Endothelial cell of umbilical vein (primary cell): ENCODE data around the gene TSFM. TPM values are rescaled to one million over a fixed set of nuclear protein-coding genes. Genes with fewer than 3 reads are reported as not detected.

ENCODE experiments used
- BruUV-seq: library from RNA; stranded (reverse); fragments of 400-500 nt; replicated peaks from 2 replicates; lab custom pipeline; 2021; lab: Mats Ljungman, UMichigan
- CTCF ChIA-PET: fragments of 300-600, 350-600 bp; sonication (Branson Sonifier 250); formaldehyde crosslinking; loops from one replicate; lab custom pipeline; 2021; ENCODE audit warnings: antibody characterized with exemption, inconsistent platforms; lab: Charles Lee
- POLR2A ChIA-PET: fragments of 300-600, 350-600 bp; sonication (Branson Sonifier 250); formaldehyde crosslinking; loops from one replicate; lab custom pipeline; 2021; ENCODE audit warnings: antibody characterized with exemption, inconsistent platforms; lab: Charles Lee
- DNase-seq: peaks from one replicate; pipeline ENCODE4 v3.0.0-alpha.2; 2011; ENCODE audit warnings: low read depth, low spot score
- FAIRE-seq: peaks from 2 replicates; lab custom pipeline; 2011; peaks lifted over from hg19 to GRCh38; lab: Jason Lieb, UNC
- H2AFZ ChIP-seq: 2 replicates; pipeline ENCODE4 v1.6.0; 2012; ENCODE audit warnings: low read depth, low read length, control low read depth, inconsistent platforms
- H3K27ac ChIP-seq: 2 replicates; pipeline ENCODE4 v1.5.1; 2011; ENCODE audit warnings: low read depth, mild to moderate bottlenecking, control low read depth, low read length, moderate library complexity; ENCODE audit not compliant: insufficient read depth
- H3K27me3 ChIP-seq, 2 experiments: 2 replicates each; pipeline versions ENCODE4 v1.6.0 to v1.6.1; 2011; ENCODE audit warnings: low read length in 2 of 2, mixed read lengths in 1 of 2; ENCODE audit not compliant: control insufficient read depth in 2 of 2, insufficient read depth in 2 of 2
- H3K36me3 ChIP-seq, 2 experiments: 2 replicates in 1 of 2; 3 replicates in 1 of 2; pipeline ENCODE4 v1.5.1; 2011; ENCODE audit warnings: low read length in 2 of 2, mild to moderate bottlenecking in 1 of 2, moderate library complexity in 1 of 2; ENCODE audit not compliant: control insufficient read depth in 2 of 2, insufficient read depth in 2 of 2; ENCODE audit errors: extremely low read depth in 1 of 2
- H3K4me1 ChIP-seq: 3 replicates; pipeline ENCODE4 v1.5.1; 2011; ENCODE audit warnings: mild to moderate bottlenecking, low read length; ENCODE audit not compliant: control insufficient read depth, insufficient read depth; ENCODE audit errors: extremely low read depth
- H3K4me2 ChIP-seq: 2 replicates; pipeline ENCODE4 v1.6.1; 2011; ENCODE audit warnings: low read length, control low read depth, mixed read lengths; ENCODE audit not compliant: insufficient read depth
- H3K4me3 ChIP-seq, 3 experiments: fragments of 200-600 bp in 1 of 3; sonication (generic), shearing (Covaris generic) in 1 of 3; replicated peaks in 1 of 3; 2 replicates each; pipeline ENCODE4 v1.5.1; 2011 to 2016; ENCODE audit warnings: control low read depth in 3 of 3, low read length in 3 of 3, mild to moderate bottlenecking in 2 of 3, inconsistent platforms in 1 of 3, low read depth in 1 of 3, moderate library complexity in 1 of 3; ENCODE audit not compliant: insufficient read depth in 1 of 3
- H3K79me2 ChIP-seq: 2 replicates; pipeline ENCODE4 v1.6.0; 2012; ENCODE audit warnings: low read length, inconsistent platforms; ENCODE audit not compliant: control insufficient read depth, insufficient read depth
- H3K9ac ChIP-seq: replicated peaks from 2 replicates; pipeline ENCODE3; 2011; ENCODE audit warnings: low read length, control low read depth; ENCODE audit not compliant: insufficient read depth; ENCODE audit errors: extremely low read depth
- H3K9me1 ChIP-seq: replicated peaks from 3 replicates; pipeline ENCODE4 v1.6.0; 2011; ENCODE audit warnings: mild to moderate bottlenecking, low read length; ENCODE audit not compliant: control insufficient read depth, insufficient read depth; ENCODE audit errors: extremely low read depth
- H3K9me3 ChIP-seq: replicated peaks from 2 replicates; pipeline ENCODE4 v1.5.1; 2012; ENCODE audit warnings: low read length, inconsistent platforms; ENCODE audit not compliant: control insufficient read depth, insufficient read depth
- H4K20me1 ChIP-seq: replicated peaks from 2 replicates; pipeline ENCODE3; 2011; ENCODE audit warnings: mild to moderate bottlenecking, low read length; ENCODE audit not compliant: control insufficient read depth, insufficient read depth; ENCODE audit errors: extremely low read depth
- EZH2 ChIP-seq: IDR thresholded peaks from 2 replicates; pipeline ENCODE4 v1.6.1; 2012; ENCODE audit warnings: borderline replicate concordance, low read depth, mild to moderate bottlenecking, moderate library complexity, low read length, inconsistent platforms; ENCODE audit not compliant: severe bottlenecking
- FOS ChIP-seq: IDR thresholded peaks from 2 replicates; pipeline ENCODE4 v1.6.1; 2011; ENCODE audit warnings: mild to moderate bottlenecking, low read length, moderate library complexity, borderline replicate concordance; ENCODE audit not compliant: insufficient read depth
- GATA2 ChIP-seq: IDR thresholded peaks from 2 replicates; pipeline ENCODE4 v1.7.0; 2011; ENCODE audit warnings: low read depth, mild to moderate bottlenecking, moderate library complexity, mixed read lengths, low read length; ENCODE audit not compliant: insufficient read length, insufficient read depth
- JUN ChIP-seq: IDR thresholded peaks from 2 replicates; pipeline ENCODE4 v1.6.1; 2011; ENCODE audit warnings: borderline replicate concordance, low read depth; ENCODE audit not compliant: insufficient read length, insufficient read depth
- MYC ChIP-seq: IDR thresholded peaks from one replicate; pipeline ENCODE4 v1.6.1; 2011; ENCODE audit warnings: mild to moderate bottlenecking, low read depth, low read length
- POLR2A ChIP-seq: IDR thresholded peaks from 2 replicates; pipeline ENCODE4 v1.6.1; 2012; ENCODE audit warnings: low read depth, mild to moderate bottlenecking, control low read depth, low read length
- POLR2AphosphoS5 ChIP-seq: IDR thresholded peaks from 2 replicates; pipeline ENCODE4 v1.6.1; 2012; ENCODE audit warnings: low read depth, mild to moderate bottlenecking, control low read depth, low read length, moderate library complexity; ENCODE audit not compliant: insufficient read depth
- dilution Hi-C: fragments of 300-500 bp; cut with MboI; formaldehyde crosslinking; loops from one replicate; pipeline ENCODE4 v1.15.0; 2019; ENCODE audit warnings: low sequenced_read_pairs; ENCODE audit not compliant: extremely low pct_ligation_motif_present
- intact Hi-C: fragments of 100-400 bp; cut with micrococcal nuclease; formaldehyde crosslinking; loops from one replicate; pipeline ENCODE4 v1.10.0; 2022
- polyA plus RNA-seq, 4 experiments: library from polyadenylated mRNA; depleted of rRNA in 3 of 4; stranded (reverse) in 3 of 4; unstranded in 1 of 4; fragments of >200 nt; gene quantifications; 2 replicates each; pipeline versions ENCODE4 v1.2.1 to v1.2.3, GENCODE V29; 2011 to 2012; ENCODE audit warnings: missing spikeins in 1 of 4
- total RNA-seq: library from RNA; stranded (reverse); gene quantifications from 2 replicates; pipeline ENCODE4 v1.2.3, GENCODE V29; 2021
- TF ChIP-seq, protein P1 (sequence below), 2 donors: IDR thresholded peaks; 1 replicate in 1 of 2; 2 replicates in 1 of 2; pipeline ENCODE4 v1.5.1; 2011; ENCODE audit warnings: low read length in 2 of 2, mild to moderate bottlenecking in 2 of 2, moderate library complexity in 2 of 2, control low read depth in 1 of 2, inconsistent platforms in 1 of 2, low read depth in 1 of 2; ENCODE audit not compliant: insufficient read depth in 1 of 2; ENCODE audit errors: extremely low read depth in 1 of 2
- TF ChIP-seq, protein P2 (sequence below): IDR thresholded peaks from 2 replicates; pipeline ENCODE4 v1.6.1; 2011; ENCODE audit not compliant: insufficient read depth, insufficient read length

Gene TSFM
- total and polyA plus RNA-seq, 2 donors (not counting 3 experiments of a cell fraction or from before 2014, with no cell fraction given) = 16.5 to 41.8 TPM

DNA sequence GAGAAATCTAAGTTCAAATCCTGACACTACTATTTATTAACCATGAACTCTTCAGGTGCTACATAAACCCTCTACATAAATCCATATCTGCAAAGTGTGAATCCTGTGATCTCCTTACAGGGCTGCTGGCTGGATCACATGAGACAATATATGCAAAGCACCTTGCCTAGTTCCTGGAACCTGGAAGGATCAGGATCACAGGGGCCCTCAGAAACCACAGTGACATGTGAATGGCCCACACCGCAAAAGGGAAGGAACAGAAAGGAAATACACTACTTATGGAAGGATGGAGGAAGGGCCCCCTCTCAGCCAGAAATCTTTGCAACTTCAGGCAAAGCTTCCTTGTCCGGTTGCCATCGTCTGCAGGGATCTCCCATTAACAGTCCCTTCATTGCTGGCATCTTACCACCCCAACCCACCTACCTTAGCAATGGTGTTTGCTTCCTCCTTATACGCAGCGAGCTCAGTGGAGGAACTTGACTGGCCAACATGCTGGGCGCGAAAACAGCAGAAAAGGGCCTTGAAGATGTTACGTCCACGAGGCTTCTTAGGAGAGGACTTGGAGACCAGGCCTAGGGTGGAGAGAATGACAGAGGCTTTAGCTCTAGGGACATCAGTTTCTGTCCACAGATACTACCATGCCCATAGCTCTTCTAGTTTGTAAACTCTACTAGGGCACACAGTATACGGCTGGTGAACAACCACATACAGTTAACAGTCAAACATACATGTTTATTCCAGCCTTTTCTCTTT, 46.6 kb downstream of the TSFM start:
- Histone ChIP-seq H3K27ac (no peak overlapping the region), H3K4me2 (no peak overlapping the region), H3K9ac (no peak overlapping the region), H3K79me2 (peaks cover 47% of the 10 kb centered on the region), H3K9me1 (no peaks in the 10 kb centered on the region), H3K27me3 (no peaks in the 10 kb centered on the region), H3K9me3 (no peaks in the 10 kb centered on the region), H3K4me3 (no peak overlapping the region), H2AFZ (no peak overlapping the region), H3K4me1 (peaks cover 12% of the 10 kb centered on the region), H3K36me3 (peaks cover 27 to 41% of the 10 kb centered on the region in 2 experiments), H4K20me1 (peaks cover 10% of the 10 kb centered on the region)
- FAIRE-seq (no peak), DNase-seq (no peak)
- intact Hi-C loops (no loop called here), dilution Hi-C loops (no loop called here)
- ChIA-PET POLR2A (no interaction called here), CTCF (interaction anchor here (1.1 to 10.9 kb wide), 5 partner anchors 8 to 79 kb away, joined by 3 to 139 read pairs (median 5); no protein-coding TSS in a partner anchor)
- no peak for TF ChIP-seq JUN
- no peak for TF ChIP-seq GATA2
- no peak for TF ChIP-seq MYC
- no TSS peak for BruUV-seq

DNA sequence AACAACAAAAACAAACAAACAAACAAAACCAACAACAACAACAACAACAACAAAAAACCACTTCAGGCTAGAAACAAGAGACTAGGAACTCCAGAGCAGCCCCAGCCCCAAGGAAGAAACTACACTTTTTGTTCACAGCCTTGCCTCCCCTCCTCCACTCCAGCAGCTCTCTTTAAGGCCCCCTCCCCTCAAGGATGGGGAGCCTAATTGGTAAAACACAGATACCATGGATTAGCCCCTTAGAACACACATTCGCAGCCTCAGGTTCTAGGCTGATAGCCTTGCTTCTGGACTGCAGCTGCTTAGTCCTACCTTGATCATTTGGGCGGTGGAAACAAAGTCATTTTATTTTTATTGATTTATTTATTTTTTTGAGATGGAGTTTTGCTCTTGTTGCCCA, 47.8 kb downstream of the TSFM start:
- no peak overlapping the region for H3K4me3 ChIP-seq
- ChIA-PET POLR2A (no interaction called here), CTCF (interaction anchor here (1.4 to 10.9 kb wide), 4 partner anchors 28 to 78 kb away, joined by 4 to 139 read pairs (median 12); no protein-coding TSS in a partner anchor)
- H4K20me1 ChIP-seq = peaks cover 10% of the 10 kb centered on the region
- peaks cover 12% of the 10 kb centered on the region for H3K4me1 ChIP-seq
- BruUV-seq = no TSS peak
- DNase-seq (no peak), FAIRE-seq (no peak)
- intact Hi-C loops (loop anchor here (2.0 kb wide), 1 partner anchor 48 kb away; the partner anchor contains the start of gene TSFM), dilution Hi-C loops (no loop called here)
- TF ChIP-seq POLR2AphosphoS5 (no peak), EZH2 (no peak), POLR2A (no peak), FOS (no peak), JUN (no peak), GATA2 (no peak), MYC (no peak)
- TF ChIP-seq, protein P1, sequence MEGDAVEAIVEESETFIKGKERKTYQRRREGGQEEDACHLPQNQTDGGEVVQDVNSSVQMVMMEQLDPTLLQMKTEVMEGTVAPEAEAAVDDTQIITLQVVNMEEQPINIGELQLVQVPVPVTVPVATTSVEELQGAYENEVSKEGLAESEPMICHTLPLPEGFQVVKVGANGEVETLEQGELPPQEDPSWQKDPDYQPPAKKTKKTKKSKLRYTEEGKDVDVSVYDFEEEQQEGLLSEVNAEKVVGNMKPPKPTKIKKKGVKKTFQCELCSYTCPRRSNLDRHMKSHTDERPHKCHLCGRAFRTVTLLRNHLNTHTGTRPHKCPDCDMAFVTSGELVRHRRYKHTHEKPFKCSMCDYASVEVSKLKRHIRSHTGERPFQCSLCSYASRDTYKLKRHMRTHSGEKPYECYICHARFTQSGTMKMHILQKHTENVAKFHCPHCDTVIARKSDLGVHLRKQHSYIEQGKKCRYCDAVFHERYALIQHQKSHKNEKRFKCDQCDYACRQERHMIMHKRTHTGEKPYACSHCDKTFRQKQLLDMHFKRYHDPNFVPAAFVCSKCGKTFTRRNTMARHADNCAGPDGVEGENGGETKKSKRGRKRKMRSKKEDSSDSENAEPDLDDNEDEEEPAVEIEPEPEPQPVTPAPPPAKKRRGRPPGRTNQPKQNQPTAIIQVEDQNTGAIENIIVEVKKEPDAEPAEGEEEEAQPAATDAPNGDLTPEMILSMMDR (IDR thresholded peaks at IDR 0.05; ENCODE audit: extremely low read depth in 1 of 2, insufficient read depth in 1 of 2, low read depth in 1 of 2, low read length in 2 of 2) = no peak
- TF ChIP-seq, protein P2, sequence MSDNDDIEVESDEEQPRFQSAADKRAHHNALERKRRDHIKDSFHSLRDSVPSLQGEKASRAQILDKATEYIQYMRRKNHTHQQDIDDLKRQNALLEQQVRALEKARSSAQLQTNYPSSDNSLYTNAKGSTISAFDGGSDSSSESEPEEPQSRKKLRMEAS = no peak
- H3K9me1 ChIP-seq = no peaks in the 10 kb centered on the region
- H3K79me2 ChIP-seq = peaks cover 53% of the 10 kb centered on the region
- H3K27ac ChIP-seq = no peak overlapping the region
- H3K4me2 ChIP-seq = no peak overlapping the region
- no peak overlapping the region for H2AFZ ChIP-seq
- peaks cover 25 to 29% of the 10 kb centered on the region in 2 experiments for H3K36me3 ChIP-seq
- no peaks in the 10 kb centered on the region for H3K9me3 ChIP-seq
- H3K27me3 ChIP-seq = no peaks in the 10 kb centered on the region
- H3K9ac ChIP-seq = no peak overlapping the region
